ENCODE measurements around the gene FCAMR.

FCAMR gene

GRCh38 chr1:206998816-206999215 lies 28.6 kb upstream of the FCAMR start:
- DNase-seq: no peak

GRCh38 chr1:206992790-206993189 lies 22.5 kb upstream of the FCAMR start:
- no peak for DNase-seq

- DNase-seq: no peak
Observed at GRCh38 chr1:206987873-206988272, 17.6 kb upstream of the FCAMR start.

- DNase-seq: no peak
Observed at GRCh38 chr1:206986885-206987284, 16.6 kb upstream of the FCAMR start.

- no peak for DNase-seq
Observed at GRCh38 chr1:206986402-206986801, 16.1 kb upstream of the FCAMR start.

- DNase-seq: no peak
Observed at GRCh38 chr1:206985162-206985749, 15.0 kb upstream of the FCAMR start.

GRCh38 chr1:206982216-206982615 lies 12.0 kb upstream of the FCAMR start:
- peak; percentile 37 for DNase-seq

- peak; percentile 11 for DNase-seq
Observed at GRCh38 chr1:206979379-206980043, 9.3 kb upstream of the FCAMR start.

- no peak for DNase-seq
Observed at GRCh38 chr1:206978259-206978658, 8.0 kb upstream of the FCAMR start.

GRCh38 chr1:206975306-206975705 lies 5.0 kb upstream of the FCAMR start:
- DNase-seq: no peak

- DNase-seq: no peak
Observed at GRCh38 chr1:206974140-206974539, 3.9 kb upstream of the FCAMR start.

- no peak for DNase-seq
Observed at GRCh38 chr1:206972728-206973127, 2.5 kb upstream of the FCAMR start.

GRCh38 chr1:206971029-206971655 lies 882 bp upstream of the FCAMR start:
- no peak for DNase-seq

- no peak for DNase-seq
Observed at GRCh38 chr1:206969090-206969489, 1.2 kb downstream of the FCAMR start.

- peak; percentile 8 for DNase-seq
Observed at GRCh38 chr1:206967096-206967849, 3.0 kb downstream of the FCAMR start.

GRCh38 chr1:206965781-206966180 lies 4.5 kb downstream of the FCAMR start:
- DNase-seq: no peak

- no peak for DNase-seq
Observed at GRCh38 chr1:206963740-206964139, 6.5 kb downstream of the FCAMR start.

- peak; percentile 16 for DNase-seq
Observed at GRCh38 chr1:206963119-206963712, 7.0 kb downstream of the FCAMR start.

GRCh38 chr1:206962272-206962671 lies 8.0 kb downstream of the FCAMR start:
- DNase-seq: no peak

- DNase-seq: no peak
Observed at GRCh38 chr1:206961668-206962067, 8.6 kb downstream of the FCAMR start.

- no peak for DNase-seq
Observed at GRCh38 chr1:206960676-206961386, 9.4 kb downstream of the FCAMR start.

GRCh38 chr1:206958144-206958543 lies 12.1 kb downstream of the FCAMR start:
- no peak for DNase-seq

All from fibroblast of skin of back (primary cell).